Thyroid gland (tissue), 4 donors: ENCODE results near the gene RTN4R. TPM values are rescaled to one million over a fixed set of nuclear protein-coding genes. Genes with fewer than 3 reads are reported as not detected.
A peak's percentile ranks its signal among the peaks of the same experiment; 100 is the strongest.

ENCODE experiments used
- DNase-seq, 2 donors: peaks; one replicate each; pipeline ENCODE4 v3.0.0-alpha.2; 2019
- H3K27ac ChIP-seq, 3 donors: fragments of 200-600 bp; sonication (generic); 1 replicate in 2 of 3; 2 replicates in 1 of 3; pipeline ENCODE4 v1.5.1; 2016 to 2019; ENCODE audit warnings: mild to moderate bottlenecking in 1 of 3, moderate library complexity in 1 of 3
- H3K27me3 ChIP-seq: fragments of 200-600 bp; sonication (generic); one replicate; pipeline ENCODE4 v1.5.1; 2019
- H3K36me3 ChIP-seq, 2 donors: fragments of 200-600 bp; sonication (generic); one replicate each; pipeline ENCODE4 v1.5.1; 2016 to 2019
- H3K4me1 ChIP-seq, 2 donors: fragments of 200-600 bp; sonication (generic); one replicate each; pipeline ENCODE4 v1.5.1; 2017 to 2019
- H3K4me3 ChIP-seq, 3 donors: fragments of 200-600 bp; sonication (generic); replicated peaks in 1 of 3; 1 replicate in 2 of 3; 2 replicates in 1 of 3; pipeline ENCODE4 v1.5.1; 2016; ENCODE audit warnings: mild to moderate bottlenecking in 1 of 3
- H3K9me3 ChIP-seq: fragments of 200-600 bp; sonication (generic); one replicate; pipeline ENCODE4 v1.5.1; 2017
- POLR2A ChIP-seq, 2 donors: fragments of 450-650 bp; IDR thresholded peaks; one replicate each; pipeline ENCODE4 v1.6.1; 2017; ENCODE audit warnings: antibody characterized with exemption in 2 of 2, mild to moderate bottlenecking in 2 of 2, moderate library complexity in 1 of 2
- WGBS, 2 donors: methylation state at CpG; one replicate each; pipeline ENCODE4 v1.1.5; 2017; 5-methylcytosine and 5-hydroxymethylcytosine counted together
- intact Hi-C: fragments of 100-400 bp; cut with DNase I; formaldehyde crosslinking; loops from one replicate; pipeline ENCODE4 v1.15.1; 2023
- total RNA-seq, 4 donors: library from RNA; depleted of rRNA; stranded (reverse); fragments of >200 nt; gene quantifications; one replicate each; pipeline ENCODE4 v1.2.3, GENCODE V29; 2016
- TF ChIP-seq, protein P1 (sequence below), 6 experiments: fragments of 200-600 bp in 3 of 6; fragments of 450-650 bp in 3 of 6; sonication (generic) in 3 of 6; IDR thresholded peaks; one replicate each; pipeline ENCODE4 v1.5.1; 2016 to 2019; ENCODE audit warnings: antibody characterized with exemption in 6 of 6, mild to moderate bottlenecking in 2 of 6, inconsistent platforms in 1 of 6, moderate library complexity in 1 of 6

The RTN4R gene
- total RNA-seq, 4 donors from 2014 or later: 4.0 to 8.6 (median 5.9) TPM

DNA sequence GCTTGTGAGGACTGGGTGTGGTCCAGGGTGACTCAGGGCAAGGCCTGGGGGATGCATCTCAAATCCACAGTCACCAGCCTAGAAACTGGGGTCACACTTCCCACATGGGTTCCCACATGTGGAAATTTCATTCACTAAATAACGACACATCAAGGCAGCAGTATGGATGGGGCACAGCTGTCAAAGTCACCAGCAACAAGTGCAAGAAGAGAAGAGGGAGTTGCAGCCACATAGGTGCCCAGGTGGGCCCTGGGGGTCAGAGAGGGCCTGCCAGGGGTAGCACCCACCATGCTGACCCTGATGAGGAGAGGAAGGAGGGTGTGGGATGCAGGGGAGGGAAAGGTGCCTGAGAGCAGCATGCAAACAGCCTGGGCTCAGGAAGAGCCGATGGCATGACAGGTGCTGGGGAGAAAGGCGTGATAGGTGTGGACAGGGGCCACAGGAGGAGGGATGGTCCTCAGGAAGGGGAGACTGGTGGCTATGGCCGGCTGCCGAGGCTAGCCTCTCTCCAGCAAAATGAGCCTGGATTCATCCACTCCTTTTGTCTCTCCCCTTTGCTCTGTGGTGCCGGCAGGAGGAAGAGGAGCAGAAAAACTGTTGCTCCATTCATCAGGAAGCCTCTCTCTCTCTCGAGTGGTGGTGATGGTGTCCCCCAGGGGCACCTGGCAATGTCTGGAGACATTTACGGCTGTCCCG is 29.4 kb upstream of the RTN4R start:
- intact Hi-C loops: no loop called here
- TF ChIP-seq, protein P1, sequence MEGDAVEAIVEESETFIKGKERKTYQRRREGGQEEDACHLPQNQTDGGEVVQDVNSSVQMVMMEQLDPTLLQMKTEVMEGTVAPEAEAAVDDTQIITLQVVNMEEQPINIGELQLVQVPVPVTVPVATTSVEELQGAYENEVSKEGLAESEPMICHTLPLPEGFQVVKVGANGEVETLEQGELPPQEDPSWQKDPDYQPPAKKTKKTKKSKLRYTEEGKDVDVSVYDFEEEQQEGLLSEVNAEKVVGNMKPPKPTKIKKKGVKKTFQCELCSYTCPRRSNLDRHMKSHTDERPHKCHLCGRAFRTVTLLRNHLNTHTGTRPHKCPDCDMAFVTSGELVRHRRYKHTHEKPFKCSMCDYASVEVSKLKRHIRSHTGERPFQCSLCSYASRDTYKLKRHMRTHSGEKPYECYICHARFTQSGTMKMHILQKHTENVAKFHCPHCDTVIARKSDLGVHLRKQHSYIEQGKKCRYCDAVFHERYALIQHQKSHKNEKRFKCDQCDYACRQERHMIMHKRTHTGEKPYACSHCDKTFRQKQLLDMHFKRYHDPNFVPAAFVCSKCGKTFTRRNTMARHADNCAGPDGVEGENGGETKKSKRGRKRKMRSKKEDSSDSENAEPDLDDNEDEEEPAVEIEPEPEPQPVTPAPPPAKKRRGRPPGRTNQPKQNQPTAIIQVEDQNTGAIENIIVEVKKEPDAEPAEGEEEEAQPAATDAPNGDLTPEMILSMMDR (IDR thresholded peaks at IDR 0.05): no peak
- TF ChIP-seq POLR2A (IDR thresholded peaks at IDR 0.05): no peak
- Histone ChIP-seq H3K9me3 (no peaks in the 10 kb centered on the region), H3K27me3 (no peaks in the 10 kb centered on the region), H3K36me3 (no peaks in the 10 kb centered on the region), H3K27ac (no peak overlapping the region), H3K4me1 (peaks cover 4 to 14% of the 10 kb centered on the region in 2 donors), H3K4me3 (no peak overlapping the region)
- 82 to 84% methylated on average over 9 of the region's 9 CpGs for WGBS, 2 donors
- no peak for DNase-seq

- no peaks in the 10 kb centered on the region for H3K9me3 ChIP-seq
- no peaks in the 10 kb centered on the region for H3K36me3 ChIP-seq
- no peak overlapping the region for H3K27ac ChIP-seq
- TF ChIP-seq POLR2A (IDR thresholded peaks at IDR 0.05): no peak
- TF ChIP-seq, protein P1 (IDR thresholded peaks at IDR 0.05): no peak
- no peaks in the 10 kb centered on the region for H3K27me3 ChIP-seq
- no peak overlapping the region for H3K4me3 ChIP-seq
- WGBS, 2 donors: 88% methylated on average over 9 of the region's 9 CpGs
- intact Hi-C loops: no loop called here
- peaks cover 11 to 22% of the 10 kb centered on the region in 2 donors for H3K4me1 ChIP-seq
- no peak for DNase-seq
These were observed 28.5 kb upstream of the RTN4R start for GRCh38 chr22:20296598-20296997.

- H3K9me3 ChIP-seq: no peaks in the 10 kb centered on the region
- DNase-seq: no peak
- no peak overlapping the region for H3K27ac ChIP-seq
- no peak overlapping the region for H3K4me3 ChIP-seq
- no peaks in the 10 kb centered on the region for H3K36me3 ChIP-seq
- 88 to 90% methylated on average over 11 to 12 of the region's 12 CpGs for WGBS, 2 donors
- peaks cover 13 to 23% of the 10 kb centered on the region in 2 donors for H3K4me1 ChIP-seq
- H3K27me3 ChIP-seq: no peaks in the 10 kb centered on the region
- intact Hi-C loops: no loop called here
- no peak for TF ChIP-seq POLR2A (IDR thresholded peaks at IDR 0.05)
- TF ChIP-seq, protein P1 (IDR thresholded peaks at IDR 0.05): no peak
These were observed 27.3 kb upstream of the RTN4R start for GRCh38 chr22:20295262-20296064.

- DNase-seq: peak; percentile 82 to 84
- Histone ChIP-seq H3K4me1 (peaks cover 13 to 18% of the 10 kb centered on the region in 2 donors), H3K4me3 (no peak overlapping the region), H3K27me3 (no peaks in the 10 kb centered on the region), H3K27ac (peak overlapping the region; percentile 78 to 88 (median 79)), H3K9me3 (no peaks in the 10 kb centered on the region), H3K36me3 (no peaks in the 10 kb centered on the region)
- WGBS, 2 donors: 26 to 34% methylated on average over 10 to 11 of the region's 13 CpGs
- TF ChIP-seq, protein P1 (IDR thresholded peaks at IDR 0.05): no peak
- peak in 1 of 2 donors; percentile 63 for TF ChIP-seq POLR2A (IDR thresholded peaks at IDR 0.05)
- intact Hi-C loops: no loop called here
These were observed 24.6 kb upstream of the RTN4R start for GRCh38 chr22:20292673-20293232.
